Pons (tissue), 1 donor: ENCODE data around the gene CITED2.
A peak's percentile ranks its signal among the peaks of the same experiment; 100 is the strongest.
"Not testable (repeated sequence)": the region's sequence is repeated elsewhere in the genome, so short reads cannot be mapped to it uniquely, and the experiment has no call there.

Experiments
- DNase-seq: peaks from one replicate; pipeline ENCODE4 v3.0.0-alpha.2; 2016; ENCODE audit warnings: low spot score

The CITED2 gene

GRCh38 chr6:139374357-139375225 lies at the start of gene CITED2:
Gene CITED2, minus strand, starts transcription at chr6:139374648. Its CDS starts 704 bp downstream, at chr6:139373944.
- peak; percentile 90 for DNase-seq

- DNase-seq = no peak
These were observed 48.7 kb upstream of the CITED2 start for GRCh38 chr6:139423037-139423703.

GRCh38 chr6:139422105-139423036 lies 47.9 kb upstream of the CITED2 start:
- no peak for DNase-seq

- DNase-seq = no peak
These were observed 44.2 kb upstream of the CITED2 start for GRCh38 chr6:139418481-139419132.

- no peak for DNase-seq
These were observed 41.7 kb upstream of the CITED2 start for GRCh38 chr6:139416146-139416545.

GRCh38 chr6:139415365-139415764 lies 40.9 kb upstream of the CITED2 start:
- no peak for DNase-seq

GRCh38 chr6:139412103-139412502 lies 37.7 kb upstream of the CITED2 start:
- not testable (repeated sequence) for DNase-seq

- no peak for DNase-seq
These were observed 34.6 kb upstream of the CITED2 start for GRCh38 chr6:139409026-139409425.

GRCh38 chr6:139407718-139408222 lies 33.3 kb upstream of the CITED2 start:
- no peak for DNase-seq

- no peak for DNase-seq
These were observed 32.3 kb upstream of the CITED2 start for GRCh38 chr6:139406577-139407343.

- no peak for DNase-seq
These were observed 28.5 kb upstream of the CITED2 start for GRCh38 chr6:139402876-139403386.

GRCh38 chr6:139398658-139399057 lies 24.2 kb upstream of the CITED2 start:
- DNase-seq = no peak

GRCh38 chr6:139395891-139396301 lies 21.4 kb upstream of the CITED2 start:
- no peak for DNase-seq

GRCh38 chr6:139395371-139395770 lies 20.9 kb upstream of the CITED2 start:
- DNase-seq = no peak

- DNase-seq = no peak
These were observed 19.7 kb upstream of the CITED2 start for GRCh38 chr6:139394027-139394649.

GRCh38 chr6:139392794-139393193 lies 18.3 kb upstream of the CITED2 start:
- DNase-seq = no peak

GRCh38 chr6:139391709-139392108 lies 17.3 kb upstream of the CITED2 start:
- DNase-seq = no peak

- no peak for DNase-seq
These were observed 16.0 kb upstream of the CITED2 start for GRCh38 chr6:139390447-139390846.

GRCh38 chr6:139388384-139388783 lies 13.9 kb upstream of the CITED2 start:
- DNase-seq = no peak

GRCh38 chr6:139386404-139386803 lies 12.0 kb upstream of the CITED2 start:
- no peak for DNase-seq
